OCI-LY7 (cell line): Measurements from ENCODE around the gene LTBR.

Source experiments
- EZH2phosphoT487 ChIP-seq: fragments of 200-600 bp; sonication (generic); IDR thresholded peaks from 2 replicates; pipeline ENCODE4 v1.6.1; 2018; ENCODE audit warnings: low read depth, borderline replicate concordance, mild to moderate bottlenecking, mixed run types, antibody characterized with exemption, low read length, moderate library complexity, mixed read lengths
- TF ChIP-seq, protein P1 (sequence below): fragments of 200-600 bp; sonication (generic); conservative IDR thresholded peaks from 2 replicates; pipeline ENCODE4 v1.5.1; 2014; ENCODE audit warnings: mild to moderate bottlenecking, antibody characterized with exemption, low read length, moderate library complexity, mixed read lengths

DNA sequence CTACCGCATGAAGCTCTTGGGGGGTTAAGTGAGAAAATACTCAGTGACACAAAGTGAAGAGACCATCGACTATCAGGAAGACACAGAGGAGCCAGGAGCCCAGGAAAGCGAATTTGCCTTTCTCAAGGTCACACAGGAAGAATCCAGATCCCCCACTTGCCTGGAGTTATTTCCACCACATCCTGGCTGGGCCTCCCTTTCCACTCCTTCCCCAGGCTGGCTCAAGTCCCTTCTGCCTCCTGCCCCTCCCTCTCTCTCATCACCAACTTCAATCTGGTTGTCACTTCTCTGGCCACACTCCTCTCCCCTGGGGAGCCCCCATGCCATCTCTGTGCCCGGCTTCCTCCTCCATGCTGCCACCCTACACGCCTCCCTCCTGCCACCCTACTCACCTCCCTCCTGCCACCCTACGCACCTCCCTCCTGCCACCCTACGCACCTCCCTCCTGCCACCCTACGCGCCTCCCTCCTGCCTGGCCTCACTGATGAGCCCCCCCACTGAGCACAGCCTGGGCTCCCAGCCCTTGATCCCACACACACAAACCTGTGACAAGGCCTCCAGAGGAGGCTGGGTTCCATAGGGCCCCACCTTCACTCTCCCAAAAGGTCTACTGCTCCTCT lies 14.9 kb upstream of the LTBR start:
- no peak for TF ChIP-seq EZH2phosphoT487
- TF ChIP-seq, protein P1, sequence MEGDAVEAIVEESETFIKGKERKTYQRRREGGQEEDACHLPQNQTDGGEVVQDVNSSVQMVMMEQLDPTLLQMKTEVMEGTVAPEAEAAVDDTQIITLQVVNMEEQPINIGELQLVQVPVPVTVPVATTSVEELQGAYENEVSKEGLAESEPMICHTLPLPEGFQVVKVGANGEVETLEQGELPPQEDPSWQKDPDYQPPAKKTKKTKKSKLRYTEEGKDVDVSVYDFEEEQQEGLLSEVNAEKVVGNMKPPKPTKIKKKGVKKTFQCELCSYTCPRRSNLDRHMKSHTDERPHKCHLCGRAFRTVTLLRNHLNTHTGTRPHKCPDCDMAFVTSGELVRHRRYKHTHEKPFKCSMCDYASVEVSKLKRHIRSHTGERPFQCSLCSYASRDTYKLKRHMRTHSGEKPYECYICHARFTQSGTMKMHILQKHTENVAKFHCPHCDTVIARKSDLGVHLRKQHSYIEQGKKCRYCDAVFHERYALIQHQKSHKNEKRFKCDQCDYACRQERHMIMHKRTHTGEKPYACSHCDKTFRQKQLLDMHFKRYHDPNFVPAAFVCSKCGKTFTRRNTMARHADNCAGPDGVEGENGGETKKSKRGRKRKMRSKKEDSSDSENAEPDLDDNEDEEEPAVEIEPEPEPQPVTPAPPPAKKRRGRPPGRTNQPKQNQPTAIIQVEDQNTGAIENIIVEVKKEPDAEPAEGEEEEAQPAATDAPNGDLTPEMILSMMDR: no peak
